GM20000 (cell line): Measurements from ENCODE around the gene LACRT.

Source experiments
- DNase-seq: peaks from one replicate; pipeline ENCODE4 v3.0.0; 2012; ENCODE audit warnings: low spot score
- CTCF ChIP-seq: IDR thresholded peaks from 2 replicates; pipeline ENCODE4 v1.5.1; 2012; ENCODE audit warnings: mild to moderate bottlenecking, control low read depth; ENCODE audit errors: extremely low read depth, missing control alignments

LACRT gene

DNA sequence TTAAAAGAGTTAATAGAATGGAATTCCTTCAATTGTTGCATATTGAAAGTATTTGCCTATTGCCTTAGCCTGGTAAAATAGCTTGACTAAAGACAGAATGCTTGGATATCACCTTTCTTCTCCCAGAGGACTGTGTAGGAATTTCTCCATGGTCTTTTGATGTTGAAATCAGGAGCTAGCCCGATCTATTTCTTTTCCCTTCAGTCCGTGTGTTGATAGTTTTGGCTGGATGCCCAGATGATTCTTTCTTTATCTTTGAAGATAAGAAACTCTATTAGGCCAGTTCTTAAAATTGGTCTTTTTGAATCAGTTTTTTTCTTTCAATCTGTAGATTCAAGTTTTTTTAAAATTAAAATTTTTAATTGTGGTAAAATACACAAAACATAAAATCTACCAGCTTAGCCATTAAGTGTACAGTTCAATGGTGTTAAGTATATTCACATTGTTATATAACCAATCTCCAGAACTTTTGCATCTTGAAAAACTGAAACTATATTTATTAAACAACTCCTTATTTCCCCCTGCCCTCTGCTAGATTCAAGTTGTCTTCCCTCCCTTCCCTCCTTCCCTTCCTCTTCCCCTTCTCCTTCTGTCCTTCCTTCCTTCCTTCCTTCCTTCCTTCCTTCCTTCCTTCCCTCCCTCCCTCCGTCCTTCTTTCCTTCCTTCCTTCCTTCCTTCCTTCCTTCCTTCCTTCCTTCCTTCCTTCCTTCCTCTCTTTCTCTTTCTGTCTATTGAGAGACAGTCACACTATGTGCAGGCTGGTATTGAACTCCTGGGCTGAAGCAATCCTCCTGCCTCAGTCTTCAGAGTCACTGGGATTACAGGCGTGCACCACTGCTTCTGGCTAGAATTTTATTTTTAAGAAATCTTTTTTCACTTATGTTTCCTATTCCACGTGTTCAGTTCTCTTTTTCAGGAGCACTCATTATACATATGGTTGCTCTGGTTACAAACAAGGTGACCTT lies 10.1 kb downstream of the LACRT start:
- no peak for TF ChIP-seq CTCF
- DNase-seq = no peak

- no peak for TF ChIP-seq CTCF
- DNase-seq = no peak
Measured at GRCh38 chr12:54622463-54623183, 12.1 kb downstream of the LACRT start.

DNA sequence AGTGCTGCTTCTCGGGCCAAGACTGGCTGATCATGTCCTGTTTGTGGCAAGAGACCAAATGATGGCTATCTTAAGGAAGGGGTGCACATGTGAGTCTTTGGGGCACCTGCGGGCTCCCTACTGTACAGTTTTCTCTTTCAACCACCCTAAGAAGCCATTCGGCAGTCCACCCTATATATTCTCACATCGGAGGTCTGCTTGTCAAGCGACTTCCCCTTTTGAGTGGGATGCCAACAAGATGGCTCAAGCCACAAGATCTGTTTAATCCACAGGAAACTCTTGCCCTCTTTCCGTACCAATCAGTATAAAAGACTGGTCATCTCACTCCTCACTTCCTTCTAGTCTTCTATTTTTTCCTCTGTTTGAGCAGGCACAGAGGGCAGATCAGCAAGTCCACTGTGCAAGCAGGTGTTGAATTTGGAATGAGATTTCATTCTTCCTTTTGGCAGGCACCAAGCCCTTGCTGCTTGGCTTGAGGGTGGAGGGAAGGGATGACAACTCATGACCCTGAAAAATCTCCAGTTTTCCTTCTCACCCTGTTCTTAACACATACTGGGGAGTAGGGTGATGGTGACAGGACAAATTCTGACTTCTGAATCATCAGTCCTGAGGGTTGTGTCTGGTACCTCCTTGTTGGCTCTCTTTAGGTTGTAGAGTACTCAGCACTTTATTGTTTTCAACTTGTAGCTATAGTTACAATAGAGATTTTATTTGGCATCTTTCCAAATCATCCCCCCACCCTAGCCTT lies 17.6 kb downstream of the LACRT start:
- no peak for TF ChIP-seq CTCF
- no peak for DNase-seq

DNA sequence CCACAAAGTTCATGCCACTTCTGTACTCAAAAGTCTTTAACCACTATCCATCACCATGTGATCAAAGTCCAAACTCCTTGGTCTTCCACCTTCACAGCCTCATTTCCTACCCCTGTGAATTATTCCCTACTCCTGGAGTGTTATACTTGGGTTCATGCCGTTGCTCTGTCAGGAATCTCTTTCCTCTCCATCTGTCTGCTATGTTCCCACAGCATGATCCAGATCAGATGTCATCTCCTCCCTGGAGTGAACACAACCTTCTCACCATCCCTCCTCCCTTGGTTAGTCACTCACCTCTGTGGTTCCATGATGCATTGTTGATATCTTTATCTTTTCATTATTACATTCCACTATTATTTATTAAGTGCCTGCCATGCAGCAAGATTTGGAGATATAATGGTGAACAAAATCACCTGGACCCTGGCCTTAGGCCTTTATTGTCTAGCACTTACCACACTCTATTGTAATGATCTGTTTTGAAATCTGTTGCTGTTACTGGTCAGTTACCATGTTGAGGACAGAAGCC lies 22.4 kb downstream of the LACRT start:
- DNase-seq = no peak
- no peak for TF ChIP-seq CTCF

DNA sequence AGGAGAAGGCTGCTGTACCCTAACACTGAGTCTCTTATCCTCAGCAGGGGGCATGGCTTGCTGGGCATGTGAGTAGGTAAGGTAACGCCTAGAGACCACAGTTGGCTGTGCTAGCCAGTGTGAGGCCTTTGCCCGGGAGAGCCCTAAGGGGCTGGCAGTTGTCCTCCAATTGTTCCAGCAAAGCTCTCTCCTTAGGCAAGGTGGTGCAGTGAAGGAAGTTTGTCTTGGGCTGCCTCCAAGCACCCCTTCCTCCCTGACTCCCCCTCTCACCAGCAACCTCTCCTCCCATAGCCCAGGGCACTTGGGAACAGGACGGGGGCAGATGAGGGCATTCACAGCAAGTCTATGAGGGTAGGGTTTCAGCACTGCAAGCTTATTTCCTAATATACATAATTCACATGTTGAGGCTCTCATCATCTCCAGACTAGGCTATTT lies 23.0 kb downstream of the LACRT start:
- no peak for TF ChIP-seq CTCF

GRCh38 chr12:54608769-54609168 lies 25.9 kb downstream of the LACRT start:
- TF ChIP-seq CTCF = no peak

More for the DNA sequence above, 23.0 kb downstream of the LACRT start:
- no peak for DNase-seq

More at GRCh38 chr12:54608769-54609168, 25.9 kb downstream of the LACRT start:
- DNase-seq = no peak
